Osteoblast (primary cell): ENCODE measurements around the gene PDK2. TPM values are rescaled to one million over a fixed set of nuclear protein-coding genes. Genes with fewer than 3 reads are reported as not detected.

Experiments used
- DNase-seq: peaks from one replicate; pipeline ENCODE4 v3.0.0; 2011; ENCODE audit warnings: low spot score, mixed read lengths; ENCODE audit not compliant: insufficient read length; ENCODE audit errors: missing footprints
- H2AFZ ChIP-seq: 2 replicates; pipeline ENCODE4 v1.6.0; 2011; ENCODE audit warnings: mild to moderate bottlenecking, low read length
- H3K27ac ChIP-seq: 2 replicates; pipeline ENCODE4 v1.5.1; 2011; ENCODE audit warnings: mild to moderate bottlenecking, low read depth, low read length, moderate library complexity
- H3K27me3 ChIP-seq: 2 replicates; pipeline ENCODE4 v1.6.0; 2012; ENCODE audit warnings: mild to moderate bottlenecking, control low read depth, inconsistent platforms, low read length, moderate library complexity; ENCODE audit not compliant: insufficient read depth
- H3K36me3 ChIP-seq: 2 replicates; pipeline ENCODE4 v1.5.1; 2011; ENCODE audit warnings: mild to moderate bottlenecking, low read length, control low read depth, moderate library complexity; ENCODE audit not compliant: insufficient read depth
- H3K4me1 ChIP-seq: 2 replicates; pipeline ENCODE4 v1.5.1; 2011; ENCODE audit warnings: mild to moderate bottlenecking, low read length, control low read depth, moderate library complexity; ENCODE audit not compliant: insufficient read depth
- H3K4me2 ChIP-seq: 2 replicates; pipeline ENCODE4 v1.6.0; 2011; ENCODE audit warnings: mild to moderate bottlenecking, low read length; ENCODE audit not compliant: insufficient read depth
- H3K4me3 ChIP-seq: fragments of 200-600 bp; sonication (generic); 3 replicates; pipeline ENCODE4 v1.5.1; 2012; ENCODE audit warnings: mild to moderate bottlenecking, low read length, inconsistent platforms; ENCODE audit not compliant: insufficient read depth
- H3K79me2 ChIP-seq: 2 replicates; pipeline ENCODE4 v1.6.0; 2012; ENCODE audit warnings: mild to moderate bottlenecking, low read length, control low read depth, inconsistent platforms; ENCODE audit not compliant: insufficient read depth
- H3K9me3 ChIP-seq: 2 replicates; pipeline ENCODE4 v1.5.1; 2011; ENCODE audit warnings: low read depth, low read length, control low read depth
- H4K20me1 ChIP-seq: 2 replicates; pipeline ENCODE4 v1.6.0; 2012; ENCODE audit warnings: mild to moderate bottlenecking, low read length, control low read depth; ENCODE audit not compliant: insufficient read depth
- CTCF ChIP-seq: IDR thresholded peaks from 2 replicates; pipeline ENCODE4 v1.5.1; 2011; ENCODE audit warnings: mild to moderate bottlenecking, low read depth, low read length, moderate library complexity; ENCODE audit errors: extremely low read depth
- total RNA-seq: library from RNA; depleted of rRNA; stranded (reverse); fragments of >200 nt; gene quantifications from 2 replicates; pipeline ENCODE4 v1.2.3, GENCODE V29; 2012

PDK2 gene
- total RNA-seq, 1 donor: 43.4 TPM

GRCh38 chr17:50148226-50149090 lies 53.3 kb downstream of the PDK2 start:
- H3K4me1 ChIP-seq: peaks cover 42% of the 10 kb centered on the region
- H2AFZ ChIP-seq: no peak overlapping the region
- H3K36me3 ChIP-seq: peaks cover 20% of the 10 kb centered on the region
- TF ChIP-seq CTCF: peak; percentile 14
- peak overlapping the region; percentile 95 for H3K4me2 ChIP-seq
- peaks cover 52% of the 10 kb centered on the region for H4K20me1 ChIP-seq
- peaks cover 74% of the 10 kb centered on the region for H3K79me2 ChIP-seq
- peak overlapping the region; percentile 78 for H3K27ac ChIP-seq
- DNase-seq: peak; percentile 98
- H3K27me3 ChIP-seq: no peaks in the 10 kb centered on the region
- H3K4me3 ChIP-seq: peak overlapping the region; percentile 84
- H3K9me3 ChIP-seq: no peaks in the 10 kb centered on the region

GRCh38 chr17:50149091-50149416 lies 53.9 kb downstream of the PDK2 start:
- peak overlapping the region; percentile 84 for H3K4me3 ChIP-seq
- peaks cover 46% of the 10 kb centered on the region for H4K20me1 ChIP-seq
- no peak overlapping the region for H2AFZ ChIP-seq
- H3K27ac ChIP-seq: peak overlapping the region; percentile 70
- peaks cover 68% of the 10 kb centered on the region for H3K79me2 ChIP-seq
- no peak for TF ChIP-seq CTCF
- peaks cover 15% of the 10 kb centered on the region for H3K36me3 ChIP-seq
- peak overlapping the region; percentile 95 for H3K4me2 ChIP-seq
- H3K9me3 ChIP-seq: no peaks in the 10 kb centered on the region
- H3K4me1 ChIP-seq: peaks cover 47% of the 10 kb centered on the region
- no peak for DNase-seq
- H3K27me3 ChIP-seq: no peaks in the 10 kb centered on the region

- Histone ChIP-seq H3K36me3 (peaks cover 9% of the 10 kb centered on the region), H2AFZ (no peak overlapping the region)
Measured at GRCh38 chr17:50149417-50150353, 54.5 kb downstream of the PDK2 start.

More at GRCh38 chr17:50149417-50150353, 54.5 kb downstream of the PDK2 start:
- DNase-seq: peak; percentile 91
- Histone ChIP-seq H3K4me1 (peaks cover 54% of the 10 kb centered on the region), H3K79me2 (peaks cover 61% of the 10 kb centered on the region), H3K27me3 (no peaks in the 10 kb centered on the region), H3K4me3 (peak overlapping the region; percentile 84), H3K4me2 (peak overlapping the region; percentile 95), H3K9me3 (no peaks in the 10 kb centered on the region), H3K27ac (peak overlapping the region; percentile 70), H4K20me1 (peaks cover 40% of the 10 kb centered on the region)
- TF ChIP-seq CTCF: no peak
